Lung (tissue), 12 donors: Measurements from ENCODE around the gene USP32. TPM values are rescaled to one million over a fixed set of nuclear protein-coding genes. Genes with fewer than 3 reads are reported as not detected.

Experiments used
- ATAC-seq: fragments of 200-7000 bp; cut with Tn5 transposase; one replicate; pipeline ENCODE4 v1.9.1; 2020; ENCODE audit warnings: moderate number of reproducible peaks; ENCODE audit not compliant: insufficient read depth, low FRiP score
- DNase-seq, 3 donors: peaks; one replicate each; pipeline ENCODE4 v3.0.0-alpha.2; 2013 to 2017
- H3K27ac ChIP-seq, 2 donors: one replicate each; pipeline ENCODE4 v1.5.1; 2013; ENCODE audit warnings: mild to moderate bottlenecking in 2 of 2, moderate library complexity in 2 of 2, control low read depth in 1 of 2, inconsistent platforms in 1 of 2, low read depth in 1 of 2, low read length in 1 of 2
- H3K27me3 ChIP-seq, 3 donors: one replicate each; pipeline ENCODE4 v1.5.1; 2013; ENCODE audit warnings: low read length in 2 of 3; ENCODE audit not compliant: control insufficient read depth in 3 of 3, insufficient read depth in 3 of 3
- H3K36me3 ChIP-seq, 4 donors: one replicate each; pipeline ENCODE4 v1.5.1; 2013; ENCODE audit warnings: low read length in 4 of 4, mild to moderate bottlenecking in 1 of 4, moderate library complexity in 1 of 4; ENCODE audit not compliant: control insufficient read depth in 4 of 4, insufficient read depth in 4 of 4
- H3K4me1 ChIP-seq, 5 donors: one replicate each; pipeline ENCODE4 v1.5.1; 2013; ENCODE audit warnings: low read length in 5 of 5, mild to moderate bottlenecking in 2 of 5, moderate library complexity in 1 of 5; ENCODE audit not compliant: control insufficient read depth in 5 of 5, insufficient read depth in 5 of 5
- H3K4me3 ChIP-seq: one replicate; pipeline ENCODE4 v1.5.1; 2013; ENCODE audit warnings: mild to moderate bottlenecking, control low read depth, moderate library complexity
- H3K9ac ChIP-seq, 2 donors: one replicate each; pipeline ENCODE4 v1.5.1; 2013; ENCODE audit warnings: low read length in 2 of 2, control low read depth in 1 of 2; ENCODE audit not compliant: insufficient read depth in 1 of 2
- H3K9me3 ChIP-seq, 4 donors: one replicate each; pipeline ENCODE4 v1.5.1; 2013; ENCODE audit warnings: low read length in 3 of 4, mild to moderate bottlenecking in 1 of 4, moderate library complexity in 1 of 4; ENCODE audit not compliant: control insufficient read depth in 4 of 4, insufficient read depth in 3 of 4
- CTCF ChIP-seq: IDR thresholded peaks from 2 replicates; pipeline ENCODE4 v1.5.1; 2012; ENCODE audit warnings: mild to moderate bottlenecking; ENCODE audit errors: control extremely low read depth, extremely low read depth
- WGBS, 2 donors: extraction: QIAGEN DNeasy Blood & Tissue Kit; methylation state at CpG; one replicate each; pipeline ENCODE4 v1.1.7; 2013; 5-methylcytosine and 5-hydroxymethylcytosine counted together
- polyA plus RNA-seq, 2 donors: library from polyadenylated mRNA; stranded (reverse); fragments of 200-250 nt; gene quantifications; one replicate each; pipeline ENCODE4 v1.2.1, GENCODE V29; 2013
- total RNA-seq, 2 donors: library from RNA; depleted of rRNA in 1 of 2; stranded (reverse); fragments of >200 nt in 1 of 2; gene quantifications; one replicate each; pipeline ENCODE4 v1.2.1, GENCODE V29; 2014 to 2021
- donor health status: control.
- donor health status: control.
- donor health status: Bipolar disorder and iron deficiency.
- donor health status: healthy.
- donor health status: DM: yes; HTN: yes; CAD: no.

USP32 gene
- total and polyA plus RNA-seq, 4 donors, result 18.2 to 96.6 (median 51.1) TPM

- no peak overlapping the region for H3K27ac ChIP-seq
- no peaks in the 10 kb centered on the region for H3K27me3 ChIP-seq
- WGBS, 2 donors, result 76 to 86% methylated on average over 3 of the region's 3 CpGs
- ATAC-seq, result no peak
- no peaks in the 10 kb centered on the region for H3K4me1 ChIP-seq
- DNase-seq, result no peak
- peaks cover 0 to 19% (median 4%) of the 10 kb centered on the region in 4 donors for H3K36me3 ChIP-seq
- no peak overlapping the region for H3K9ac ChIP-seq
- no peaks in the 10 kb centered on the region for H3K9me3 ChIP-seq
- TF ChIP-seq CTCF, result no peak
- no peak overlapping the region for H3K4me3 ChIP-seq
Observed at GRCh38 chr17:60283816-60284215, 108.1 kb downstream of the USP32 start.

- no peak overlapping the region for H3K9ac ChIP-seq
- peaks cover 0 to 9% (median under 1%) of the 10 kb centered on the region in 4 donors for H3K36me3 ChIP-seq
- ATAC-seq (no peak), DNase-seq (no peak)
- peaks cover 0 to 7% (median 0%) of the 10 kb centered on the region in 5 donors for H3K4me1 ChIP-seq
- no peak overlapping the region for H3K27ac ChIP-seq
- H3K27me3 ChIP-seq, result no peaks in the 10 kb centered on the region
- H3K9me3 ChIP-seq, result no peaks in the 10 kb centered on the region
- TF ChIP-seq CTCF, result no peak
- H3K4me3 ChIP-seq, result no peak overlapping the region
Observed at GRCh38 chr17:60280673-60281072, 111.3 kb downstream of the USP32 start.

- Histone ChIP-seq H3K9me3 (no peaks in the 10 kb centered on the region), H3K27me3 (no peaks in the 10 kb centered on the region), H3K9ac (no peak overlapping the region), H3K4me3 (no peak overlapping the region), H3K4me1 (peaks cover 0 to 7% (median 0%) of the 10 kb centered on the region in 5 donors), H3K36me3 (peaks cover 0 to 6% (median 1%) of the 10 kb centered on the region in 4 donors), H3K27ac (no peak overlapping the region)
- ATAC-seq (no peak), DNase-seq (no peak)
- TF ChIP-seq CTCF, result no peak
- 93 to 94% methylated on average over 2 of the region's 2 CpGs for WGBS, 2 donors
Observed at GRCh38 chr17:60278237-60278636, 113.7 kb downstream of the USP32 start.

- 83 to 95% methylated on average over 1 of the region's 1 CpG for WGBS, 2 donors
- no peak overlapping the region for H3K4me3 ChIP-seq
- H3K9ac ChIP-seq, result no peak overlapping the region
- H3K36me3 ChIP-seq, result peaks cover 0 to 6% (median 1%) of the 10 kb centered on the region in 4 donors
- no peaks in the 10 kb centered on the region for H3K27me3 ChIP-seq
- H3K4me1 ChIP-seq, result peaks cover 0 to 7% (median 0%) of the 10 kb centered on the region in 5 donors
- H3K9me3 ChIP-seq, result no peaks in the 10 kb centered on the region
- DNase-seq (peak in 2 of 3 donors; percentile 36 to 41), ATAC-seq (no peak)
- no peak overlapping the region for H3K27ac ChIP-seq
- no peak for TF ChIP-seq CTCF
Observed at GRCh38 chr17:60277258-60277657, 114.7 kb downstream of the USP32 start.
